ENCODE data around the gene RAB18.
"Not testable (repeated sequence)": the region's sequence is repeated elsewhere in the genome, so short reads cannot be mapped to it uniquely, and the experiment has no call there.

Gene RAB18

GRCh38 chr10:27504007-27504807, at the start of gene RAB18:
RAB18 (plus strand) TSS chr10:27504304; CDS start chr10:27504370, 66 bp downstream.
- Mint-ChIP-seq H3K4me1 (peaks cover 25% of the 10 kb centered on the region), H3K36me3 (peaks cover 6% of the 10 kb centered on the region), H3K4me3 (peak within 1 kb of the TSS; percentile 99), H3K9me3 (peaks cover 1% of the 10 kb centered on the region), H3K27me3 (peaks cover 6% of the 10 kb centered on the region), H3K27ac (peak within 1 kb of the TSS; percentile 96)
- DNase-seq (ENCODE audit: low spot score in 2 of 2), result peak; percentile 92 to 93
- peak; percentile 91 for ATAC-seq (ENCODE audit: low read depth)

- no peak for ATAC-seq (ENCODE audit: low read depth)
- H3K4me1 Mint-ChIP-seq, result peaks cover 3% of the 10 kb centered on the region
- no peaks in the 10 kb centered on the region for H3K36me3 Mint-ChIP-seq
- peaks cover 11% of the 10 kb centered on the region for H3K27me3 Mint-ChIP-seq
- no peaks in the 10 kb centered on the region for H3K9me3 Mint-ChIP-seq
- H3K4me3 Mint-ChIP-seq, result no peak overlapping the region
- H3K27ac Mint-ChIP-seq, result no peak overlapping the region
- no peak for DNase-seq (ENCODE audit: low spot score in 2 of 2)
Observed at GRCh38 chr10:27454837-27455236, 49.3 kb upstream of the RAB18 start.

GRCh38 chr10:27457261-27457945, 46.7 kb upstream of the RAB18 start:
- Mint-ChIP-seq H3K9me3 (no peaks in the 10 kb centered on the region), H3K4me1 (peaks cover 3% of the 10 kb centered on the region), H3K27me3 (peaks cover 12% of the 10 kb centered on the region), H3K4me3 (no peak overlapping the region), H3K36me3 (no peaks in the 10 kb centered on the region), H3K27ac (no peak overlapping the region)
- DNase-seq (ENCODE audit: low spot score in 2 of 2) (no peak), ATAC-seq (ENCODE audit: low read depth) (no peak)

GRCh38 chr10:27457966-27458365, 46.1 kb upstream of the RAB18 start:
- Mint-ChIP-seq H3K4me3 (no peak overlapping the region), H3K9me3 (no peaks in the 10 kb centered on the region), H3K27me3 (peaks cover 9% of the 10 kb centered on the region), H3K36me3 (no peaks in the 10 kb centered on the region), H3K4me1 (peaks cover 3% of the 10 kb centered on the region), H3K27ac (no peak overlapping the region)
- ATAC-seq (ENCODE audit: low read depth), result no peak
- no peak for DNase-seq (ENCODE audit: low spot score in 2 of 2)

GRCh38 chr10:27461312-27461711, 42.8 kb upstream of the RAB18 start:
- Mint-ChIP-seq H3K4me3 (no peak overlapping the region), H3K4me1 (peaks cover 12% of the 10 kb centered on the region), H3K36me3 (no peaks in the 10 kb centered on the region), H3K9me3 (no peaks in the 10 kb centered on the region), H3K27me3 (peaks cover 7% of the 10 kb centered on the region), H3K27ac (no peak overlapping the region)
- ATAC-seq (ENCODE audit: low read depth), result no peak
- DNase-seq (ENCODE audit: low spot score in 2 of 2), result no peak

- ATAC-seq (ENCODE audit: low read depth) (no peak), DNase-seq (ENCODE audit: low spot score in 2 of 2) (no peak)
- Mint-ChIP-seq H3K36me3 (no peaks in the 10 kb centered on the region), H3K27ac (no peak overlapping the region), H3K4me1 (peaks cover 8% of the 10 kb centered on the region), H3K4me3 (no peak overlapping the region), H3K27me3 (peaks cover 4% of the 10 kb centered on the region), H3K9me3 (no peaks in the 10 kb centered on the region)
Observed at GRCh38 chr10:27463961-27464360, 40.1 kb upstream of the RAB18 start.

- ATAC-seq (ENCODE audit: low read depth), result peak; percentile 88
- H3K27me3 Mint-ChIP-seq, result peaks cover 4% of the 10 kb centered on the region
Observed at GRCh38 chr10:27464993-27465392, 39.1 kb upstream of the RAB18 start.

GRCh38 chr10:27465596-27465995, 38.5 kb upstream of the RAB18 start:
- not testable (repeated sequence) for H3K9me3 Mint-ChIP-seq; ATAC-seq (ENCODE audit: low read depth); H3K27me3 Mint-ChIP-seq; H3K36me3 Mint-ChIP-seq; DNase-seq (ENCODE audit: low spot score in 2 of 2); H3K27ac Mint-ChIP-seq; H3K4me3 Mint-ChIP-seq; H3K4me1 Mint-ChIP-seq

More at GRCh38 chr10:27464993-27465392, 39.1 kb upstream of the RAB18 start:
- Mint-ChIP-seq H3K9me3 (no peaks in the 10 kb centered on the region), H3K27ac (no peak overlapping the region), H3K4me1 (peaks cover 8% of the 10 kb centered on the region), H3K36me3 (no peaks in the 10 kb centered on the region), H3K4me3 (no peak overlapping the region)
- peak in 1 of 2 donors; percentile 1 for DNase-seq (ENCODE audit: low spot score in 2 of 2)

GRCh38 chr10:27470885-27471284, 33.2 kb upstream of the RAB18 start:
- peaks cover 10% of the 10 kb centered on the region for H3K27me3 Mint-ChIP-seq
- no peak overlapping the region for H3K4me3 Mint-ChIP-seq
- H3K9me3 Mint-ChIP-seq, result no peaks in the 10 kb centered on the region
- ATAC-seq (ENCODE audit: low read depth), result no peak
- no peak overlapping the region for H3K27ac Mint-ChIP-seq
- peaks cover 3% of the 10 kb centered on the region for H3K4me1 Mint-ChIP-seq
- no peaks in the 10 kb centered on the region for H3K36me3 Mint-ChIP-seq
- no peak for DNase-seq (ENCODE audit: low spot score in 2 of 2)

- Mint-ChIP-seq H3K36me3 (peaks cover 2% of the 10 kb centered on the region), H3K4me3 (no peak overlapping the region), H3K27me3 (peaks cover 9% of the 10 kb centered on the region), H3K27ac (no peak overlapping the region), H3K9me3 (peaks cover 2% of the 10 kb centered on the region), H3K4me1 (no peaks in the 10 kb centered on the region)
- ATAC-seq (ENCODE audit: low read depth) (no peak), DNase-seq (ENCODE audit: low spot score in 2 of 2) (no peak)
Observed at GRCh38 chr10:27474741-27475140, 29.4 kb upstream of the RAB18 start.

- DNase-seq (ENCODE audit: low spot score in 2 of 2) (no peak), ATAC-seq (ENCODE audit: low read depth) (no peak)
- Mint-ChIP-seq H3K4me1 (peaks cover 6% of the 10 kb centered on the region), H3K9me3 (peaks cover 2% of the 10 kb centered on the region), H3K4me3 (no peak overlapping the region), H3K36me3 (peaks cover 2% of the 10 kb centered on the region), H3K27me3 (peaks cover 2% of the 10 kb centered on the region), H3K27ac (no peak overlapping the region)
Observed at GRCh38 chr10:27479016-27479415, 25.1 kb upstream of the RAB18 start.

GRCh38 chr10:27481486-27481885, 22.6 kb upstream of the RAB18 start:
- Mint-ChIP-seq H3K4me1 (peaks cover 6% of the 10 kb centered on the region), H3K4me3 (no peak overlapping the region), H3K9me3 (peaks cover 2% of the 10 kb centered on the region), H3K27me3 (peaks cover 6% of the 10 kb centered on the region), H3K27ac (no peak overlapping the region), H3K36me3 (peaks cover 2% of the 10 kb centered on the region)
- DNase-seq (ENCODE audit: low spot score in 2 of 2) (no peak), ATAC-seq (ENCODE audit: low read depth) (no peak)

GRCh38 chr10:27482984-27483956, 20.8 kb upstream of the RAB18 start:
- no peak for DNase-seq (ENCODE audit: low spot score in 2 of 2)
- H3K27me3 Mint-ChIP-seq, result peaks cover 14% of the 10 kb centered on the region
- no peak for ATAC-seq (ENCODE audit: low read depth)
- H3K4me1 Mint-ChIP-seq, result peaks cover 6% of the 10 kb centered on the region
- H3K4me3 Mint-ChIP-seq, result no peak overlapping the region
- no peak overlapping the region for H3K27ac Mint-ChIP-seq
- H3K36me3 Mint-ChIP-seq, result no peaks in the 10 kb centered on the region
- peaks cover 5% of the 10 kb centered on the region for H3K9me3 Mint-ChIP-seq

- H3K9me3 Mint-ChIP-seq, result peaks cover 5% of the 10 kb centered on the region
- peaks cover 19% of the 10 kb centered on the region for H3K27me3 Mint-ChIP-seq
- ATAC-seq (ENCODE audit: low read depth) (no peak), DNase-seq (ENCODE audit: low spot score in 2 of 2) (no peak)
- peaks cover 2% of the 10 kb centered on the region for H3K36me3 Mint-ChIP-seq
- no peak overlapping the region for H3K4me3 Mint-ChIP-seq
- H3K27ac Mint-ChIP-seq, result no peak overlapping the region
- H3K4me1 Mint-ChIP-seq, result peaks cover 6% of the 10 kb centered on the region
Observed at GRCh38 chr10:27485368-27485767, 18.7 kb upstream of the RAB18 start.

Measured in memory B cell (primary cell).